ENCODE measurements around the gene VAMP7. TPM values are rescaled to one million over a fixed set of nuclear protein-coding genes. Genes with fewer than 3 reads are reported as not detected.

The VAMP7 gene
- total RNA-seq, 4 donors from 2014 or later = 20.2 to 27.7 (median 23.9) TPM

GRCh38 chrX:155871934-155872333 lies 9.2 kb upstream of the VAMP7 start:
- Histone ChIP-seq H3K9me3 (peaks cover 0 to 7% of the 10 kb centered on the region in 2 donors), H3K27me3 (peaks cover 16% of the 10 kb centered on the region), H3K27ac (no peak overlapping the region), H3K4me1 (peaks cover 0 to 3% (median 0%) of the 10 kb centered on the region in 4 donors), H3K4me3 (no peak overlapping the region), H3K36me3 (no peaks in the 10 kb centered on the region)
- TF ChIP-seq POLR2A (IDR thresholded peaks at IDR 0.05) = no peak
- TF ChIP-seq EP300 (IDR thresholded peaks at IDR 0.05; ENCODE audit: low read depth) = no peak
- TF ChIP-seq CTCF (IDR thresholded peaks at IDR 0.05) = no peak
- no peak for TF ChIP-seq POLR2AphosphoS5 (IDR thresholded peaks at IDR 0.05)
- DNase-seq = no peak
- in situ Hi-C loops (cut with MboI; ENCODE audit: low pct_ligation_motif_present in 1 of 4, low pct_unique_long_range_greater_than_20kb in 1 of 4, low sequenced_read_pairs in 3 of 4) = no loop called here
- intact Hi-C loops (cut with DNase I; ENCODE audit: low total_unique reads) = no loop called here

GRCh38 chrX:155873188-155873587 lies 8.0 kb upstream of the VAMP7 start:
- Histone ChIP-seq H3K27me3 (peaks cover 16% of the 10 kb centered on the region), H3K4me1 (peaks cover 0 to 3% (median 0%) of the 10 kb centered on the region in 4 donors), H3K27ac (no peak overlapping the region), H3K4me3 (no peak overlapping the region), H3K36me3 (no peaks in the 10 kb centered on the region), H3K9me3 (peaks cover 0 to 2% of the 10 kb centered on the region in 2 donors)
- TF ChIP-seq CTCF (IDR thresholded peaks at IDR 0.05) = no peak
- no peak for TF ChIP-seq POLR2A (IDR thresholded peaks at IDR 0.05)
- TF ChIP-seq EP300 (IDR thresholded peaks at IDR 0.05; ENCODE audit: low read depth) = no peak
- in situ Hi-C loops (cut with MboI; ENCODE audit: low pct_ligation_motif_present in 1 of 4, low pct_unique_long_range_greater_than_20kb in 1 of 4, low sequenced_read_pairs in 3 of 4) (no loop called here), intact Hi-C loops (cut with DNase I; ENCODE audit: low total_unique reads) (no loop called here)
- WGBS, 2 donors (ENCODE audit: low coverage in 1 of 2) = 64 to 80% methylated on average over 5 of the region's 5 CpGs
- no peak for DNase-seq

GRCh38 chrX:155874571-155875244 lies 6.4 kb upstream of the VAMP7 start:
- in situ Hi-C loops (cut with MboI; ENCODE audit: low pct_ligation_motif_present in 1 of 4, low pct_unique_long_range_greater_than_20kb in 1 of 4, low sequenced_read_pairs in 3 of 4) (no loop called here), intact Hi-C loops (cut with DNase I; ENCODE audit: low total_unique reads) (no loop called here)
- no peaks in the 10 kb centered on the region for H3K36me3 ChIP-seq
- WGBS, 2 donors (ENCODE audit: low coverage in 1 of 2) = 57 to 65% methylated on average over 2 to 31 of the region's 31 CpGs
- peaks cover 16% of the 10 kb centered on the region for H3K27me3 ChIP-seq
- peak overlapping the region in 1 of 4 donors; percentile 14 for H3K4me3 ChIP-seq
- TF ChIP-seq EP300 (IDR thresholded peaks at IDR 0.05; ENCODE audit: low read depth) (no peak), CTCF (IDR thresholded peaks at IDR 0.05) (no peak), POLR2AphosphoS5 (IDR thresholded peaks at IDR 0.05) (no peak), POLR2A (IDR thresholded peaks at IDR 0.05) (no peak)
- no peak for DNase-seq
- peaks cover 0 to 3% (median 0%) of the 10 kb centered on the region in 4 donors for H3K4me1 ChIP-seq
- no peaks in the 10 kb centered on the region for H3K9me3 ChIP-seq
- H3K27ac ChIP-seq = no peak overlapping the region

- Histone ChIP-seq H3K4me1 (peaks cover 0 to 3% (median 0%) of the 10 kb centered on the region in 4 donors), H3K9me3 (no peaks in the 10 kb centered on the region), H3K4me3 (no peak overlapping the region), H3K27ac (no peak overlapping the region), H3K36me3 (no peaks in the 10 kb centered on the region), H3K27me3 (peaks cover 16% of the 10 kb centered on the region)
- no peak for TF ChIP-seq CTCF (IDR thresholded peaks at IDR 0.05)
- TF ChIP-seq POLR2AphosphoS5 (IDR thresholded peaks at IDR 0.05) = no peak
- TF ChIP-seq EP300 (IDR thresholded peaks at IDR 0.05; ENCODE audit: low read depth) = no peak
- TF ChIP-seq POLR2A (IDR thresholded peaks at IDR 0.05) = no peak
- in situ Hi-C loops (cut with MboI; ENCODE audit: low pct_ligation_motif_present in 1 of 4, low pct_unique_long_range_greater_than_20kb in 1 of 4, low sequenced_read_pairs in 3 of 4) (no loop called here), intact Hi-C loops (cut with DNase I; ENCODE audit: low total_unique reads) (no loop called here)
- 43 to 57% methylated on average over 3 of the region's 3 CpGs for WGBS, 2 donors (ENCODE audit: low coverage in 1 of 2)
- DNase-seq = no peak
Observed at GRCh38 chrX:155876704-155877103, 4.4 kb upstream of the VAMP7 start.

Data from transverse colon (tissue), 4 donors.